8988T (cell line): ENCODE results near the gene EFNA5.
A peak's percentile ranks its signal among the peaks of the same experiment; 100 is the strongest.

ENCODE experiments used
- DNase-seq: peaks from one replicate; pipeline ENCODE4 v3.0.0; 2011

EFNA5 gene

GRCh38 chr5:107670932-107671741 is at the start of gene EFNA5:
TSS of gene EFNA5 (minus strand) at chr5:107670937.
- peak; percentile 37 for DNase-seq

- DNase-seq, result no peak
Observed at GRCh38 chr5:107719034-107719606, 48.4 kb upstream of the EFNA5 start.

- DNase-seq, result no peak
Observed at GRCh38 chr5:107717816-107718215, 47.1 kb upstream of the EFNA5 start.

GRCh38 chr5:107713228-107713627 is 42.5 kb upstream of the EFNA5 start:
- DNase-seq, result no peak

GRCh38 chr5:107712359-107712870 is 41.7 kb upstream of the EFNA5 start:
- DNase-seq, result no peak

GRCh38 chr5:107705402-107706014 is 34.8 kb upstream of the EFNA5 start:
- no peak for DNase-seq

- DNase-seq, result no peak
Observed at GRCh38 chr5:107704681-107705401, 34.1 kb upstream of the EFNA5 start.

- no peak for DNase-seq
Observed at GRCh38 chr5:107700481-107700880, 29.7 kb upstream of the EFNA5 start.

- DNase-seq, result no peak
Observed at GRCh38 chr5:107699425-107699824, 28.7 kb upstream of the EFNA5 start.

GRCh38 chr5:107698286-107698685 is 27.5 kb upstream of the EFNA5 start:
- no peak for DNase-seq

GRCh38 chr5:107696498-107696897 is 25.8 kb upstream of the EFNA5 start:
- no peak for DNase-seq

GRCh38 chr5:107696080-107696479 is 25.3 kb upstream of the EFNA5 start:
- no peak for DNase-seq

- DNase-seq, result no peak
Observed at GRCh38 chr5:107687937-107688336, 17.2 kb upstream of the EFNA5 start.

- no peak for DNase-seq
Observed at GRCh38 chr5:107687404-107687803, 16.7 kb upstream of the EFNA5 start.

GRCh38 chr5:107682533-107682932 is 11.8 kb upstream of the EFNA5 start:
- no peak for DNase-seq

- no peak for DNase-seq
Observed at GRCh38 chr5:107680799-107681198, 10.1 kb upstream of the EFNA5 start.

GRCh38 chr5:107680099-107680498 is 9.4 kb upstream of the EFNA5 start:
- no peak for DNase-seq

- DNase-seq, result no peak
Observed at GRCh38 chr5:107676702-107677101, 6.0 kb upstream of the EFNA5 start.

- no peak for DNase-seq
Observed at GRCh38 chr5:107675201-107675600, 4.5 kb upstream of the EFNA5 start.

- no peak for DNase-seq
Observed at GRCh38 chr5:107674655-107675054, 3.9 kb upstream of the EFNA5 start.

GRCh38 chr5:107673368-107674136 is 2.8 kb upstream of the EFNA5 start:
- DNase-seq, result peak; percentile 78

- no peak for DNase-seq
Observed at GRCh38 chr5:107673039-107673367, 2.3 kb upstream of the EFNA5 start.
